Measurements from ENCODE around the gene SELENOF.

DNA sequence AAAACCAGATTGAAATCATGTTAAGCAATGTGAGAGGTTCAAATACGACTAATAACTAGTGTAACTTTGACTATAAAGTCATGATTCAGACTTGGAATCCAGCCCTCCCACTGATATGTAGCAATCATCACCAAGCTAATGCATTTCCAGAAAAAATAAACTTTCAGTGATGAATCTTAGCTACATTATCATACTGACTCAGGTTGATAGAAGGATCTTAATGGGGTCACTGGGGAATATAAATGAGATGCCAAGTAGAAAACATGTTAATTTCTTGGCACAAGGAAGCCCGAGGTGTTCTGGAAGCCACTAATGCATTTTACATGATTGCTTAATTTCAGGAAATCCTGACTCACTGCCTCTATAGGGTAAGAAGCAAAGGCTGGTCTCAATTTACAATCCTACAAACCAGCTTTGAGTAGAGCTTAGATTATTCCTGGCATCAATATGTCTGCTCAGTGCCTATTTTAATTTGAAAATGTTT is 67.7 kb downstream of the SELENOF start:
- no peak for TF ChIP-seq POLR2A (IDR thresholded peaks at IDR 0.05)
- TF ChIP-seq, protein P1, sequence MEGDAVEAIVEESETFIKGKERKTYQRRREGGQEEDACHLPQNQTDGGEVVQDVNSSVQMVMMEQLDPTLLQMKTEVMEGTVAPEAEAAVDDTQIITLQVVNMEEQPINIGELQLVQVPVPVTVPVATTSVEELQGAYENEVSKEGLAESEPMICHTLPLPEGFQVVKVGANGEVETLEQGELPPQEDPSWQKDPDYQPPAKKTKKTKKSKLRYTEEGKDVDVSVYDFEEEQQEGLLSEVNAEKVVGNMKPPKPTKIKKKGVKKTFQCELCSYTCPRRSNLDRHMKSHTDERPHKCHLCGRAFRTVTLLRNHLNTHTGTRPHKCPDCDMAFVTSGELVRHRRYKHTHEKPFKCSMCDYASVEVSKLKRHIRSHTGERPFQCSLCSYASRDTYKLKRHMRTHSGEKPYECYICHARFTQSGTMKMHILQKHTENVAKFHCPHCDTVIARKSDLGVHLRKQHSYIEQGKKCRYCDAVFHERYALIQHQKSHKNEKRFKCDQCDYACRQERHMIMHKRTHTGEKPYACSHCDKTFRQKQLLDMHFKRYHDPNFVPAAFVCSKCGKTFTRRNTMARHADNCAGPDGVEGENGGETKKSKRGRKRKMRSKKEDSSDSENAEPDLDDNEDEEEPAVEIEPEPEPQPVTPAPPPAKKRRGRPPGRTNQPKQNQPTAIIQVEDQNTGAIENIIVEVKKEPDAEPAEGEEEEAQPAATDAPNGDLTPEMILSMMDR (IDR thresholded peaks at IDR 0.05), result no peak
